ENCODE results near the gene UQCRH. TPM values are rescaled to one million over a fixed set of nuclear protein-coding genes. Genes with fewer than 3 reads are reported as not detected.
A peak's percentile ranks its signal among the peaks of the same experiment; 100 is the strongest.

UQCRH gene
- total RNA-seq, 4 donors from 2014 or later, result 329 to 618 (median 564) TPM

DNA sequence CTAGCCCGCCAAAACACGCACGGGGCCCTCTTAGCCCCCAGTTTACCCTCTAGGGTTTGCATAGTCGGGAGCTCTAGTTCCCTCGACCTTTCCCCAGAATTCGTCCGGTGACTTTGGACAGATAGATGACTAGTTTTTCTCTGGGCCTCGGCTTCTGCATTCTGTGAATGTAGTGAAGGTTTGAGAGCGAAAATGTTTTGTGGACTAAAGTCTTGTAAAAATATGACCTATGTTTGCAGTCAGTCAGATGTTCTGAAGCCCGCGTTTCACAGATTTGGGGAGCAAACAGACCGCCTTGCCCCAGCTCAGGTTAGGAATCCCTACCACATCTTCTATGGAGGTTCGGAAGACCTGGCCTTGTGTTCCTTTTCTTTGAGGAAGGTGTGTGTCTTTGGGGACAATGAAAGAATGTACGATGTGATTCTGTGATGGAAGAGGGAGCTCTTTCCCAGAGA lies 401 bp downstream of the UQCRH start:
- WGBS, 2 donors, result 1% methylated on average over 13 to 14 of the region's 14 CpGs

DNA sequence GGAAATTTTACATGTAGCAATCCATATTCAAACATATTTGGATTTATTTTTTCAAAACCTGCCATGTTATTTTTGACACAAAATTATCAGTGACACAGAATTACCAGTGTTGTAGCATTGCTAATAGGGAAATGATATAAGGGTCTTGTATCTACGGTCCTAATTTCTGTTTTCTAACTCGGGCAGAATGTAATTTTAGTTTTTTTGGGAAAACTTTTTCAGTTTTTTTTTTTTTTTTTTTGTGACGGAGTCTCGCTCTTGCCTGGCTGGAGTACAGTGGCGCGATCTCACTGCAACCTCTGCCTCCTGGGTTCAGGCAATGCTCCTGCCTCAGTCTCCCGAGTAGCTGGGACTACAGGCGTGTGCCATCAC lies 2.6 kb downstream of the UQCRH start:
- TF ChIP-seq POLR2A (IDR thresholded peaks at IDR 0.05), result no peak
- TF ChIP-seq, protein P1, sequence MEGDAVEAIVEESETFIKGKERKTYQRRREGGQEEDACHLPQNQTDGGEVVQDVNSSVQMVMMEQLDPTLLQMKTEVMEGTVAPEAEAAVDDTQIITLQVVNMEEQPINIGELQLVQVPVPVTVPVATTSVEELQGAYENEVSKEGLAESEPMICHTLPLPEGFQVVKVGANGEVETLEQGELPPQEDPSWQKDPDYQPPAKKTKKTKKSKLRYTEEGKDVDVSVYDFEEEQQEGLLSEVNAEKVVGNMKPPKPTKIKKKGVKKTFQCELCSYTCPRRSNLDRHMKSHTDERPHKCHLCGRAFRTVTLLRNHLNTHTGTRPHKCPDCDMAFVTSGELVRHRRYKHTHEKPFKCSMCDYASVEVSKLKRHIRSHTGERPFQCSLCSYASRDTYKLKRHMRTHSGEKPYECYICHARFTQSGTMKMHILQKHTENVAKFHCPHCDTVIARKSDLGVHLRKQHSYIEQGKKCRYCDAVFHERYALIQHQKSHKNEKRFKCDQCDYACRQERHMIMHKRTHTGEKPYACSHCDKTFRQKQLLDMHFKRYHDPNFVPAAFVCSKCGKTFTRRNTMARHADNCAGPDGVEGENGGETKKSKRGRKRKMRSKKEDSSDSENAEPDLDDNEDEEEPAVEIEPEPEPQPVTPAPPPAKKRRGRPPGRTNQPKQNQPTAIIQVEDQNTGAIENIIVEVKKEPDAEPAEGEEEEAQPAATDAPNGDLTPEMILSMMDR (IDR thresholded peaks at IDR 0.05), result no peak
- peaks cover 22 to 50% (median 34%) of the 10 kb centered on the region in 3 donors for H3K4me1 ChIP-seq
- no peak for DNase-seq
- H3K36me3 ChIP-seq, result peaks cover 10 to 39% (median 14%) of the 10 kb centered on the region in 3 donors
- H3K27ac ChIP-seq, result no peak overlapping the region
- H3K4me3 ChIP-seq, result no peak overlapping the region
- WGBS, 2 donors, result 79 to 90% methylated on average over 8 of the region's 8 CpGs
- no peaks in the 10 kb centered on the region for H3K27me3 ChIP-seq
- H3K9me3 ChIP-seq, result no peaks in the 10 kb centered on the region
- intact Hi-C loops (cut with DNase I), result no loop called here

More for the DNA sequence above, 401 bp downstream of the UQCRH start:
- DNase-seq, result no peak
- Histone ChIP-seq H3K4me3 (peak overlapping the region; percentile 78 to 97 (median 84)), H3K27me3 (no peaks in the 10 kb centered on the region), H3K4me1 (peaks cover 26 to 72% (median 43%) of the 10 kb centered on the region in 3 donors), H3K9me3 (no peaks in the 10 kb centered on the region), H3K27ac (peak overlapping the region; percentile 97 to 99 (median 98)), H3K36me3 (peaks cover 0 to 16% (median 0%) of the 10 kb centered on the region in 3 donors)
- TF ChIP-seq, protein P1 (IDR thresholded peaks at IDR 0.05), result no peak
- TF ChIP-seq POLR2A (IDR thresholded peaks at IDR 0.05), result no peak
- intact Hi-C loops (cut with DNase I), result loop anchor here (5.0 kb wide), 1 partner anchor 38 kb away; the partner anchor contains the start of gene NSUN4

DNA sequence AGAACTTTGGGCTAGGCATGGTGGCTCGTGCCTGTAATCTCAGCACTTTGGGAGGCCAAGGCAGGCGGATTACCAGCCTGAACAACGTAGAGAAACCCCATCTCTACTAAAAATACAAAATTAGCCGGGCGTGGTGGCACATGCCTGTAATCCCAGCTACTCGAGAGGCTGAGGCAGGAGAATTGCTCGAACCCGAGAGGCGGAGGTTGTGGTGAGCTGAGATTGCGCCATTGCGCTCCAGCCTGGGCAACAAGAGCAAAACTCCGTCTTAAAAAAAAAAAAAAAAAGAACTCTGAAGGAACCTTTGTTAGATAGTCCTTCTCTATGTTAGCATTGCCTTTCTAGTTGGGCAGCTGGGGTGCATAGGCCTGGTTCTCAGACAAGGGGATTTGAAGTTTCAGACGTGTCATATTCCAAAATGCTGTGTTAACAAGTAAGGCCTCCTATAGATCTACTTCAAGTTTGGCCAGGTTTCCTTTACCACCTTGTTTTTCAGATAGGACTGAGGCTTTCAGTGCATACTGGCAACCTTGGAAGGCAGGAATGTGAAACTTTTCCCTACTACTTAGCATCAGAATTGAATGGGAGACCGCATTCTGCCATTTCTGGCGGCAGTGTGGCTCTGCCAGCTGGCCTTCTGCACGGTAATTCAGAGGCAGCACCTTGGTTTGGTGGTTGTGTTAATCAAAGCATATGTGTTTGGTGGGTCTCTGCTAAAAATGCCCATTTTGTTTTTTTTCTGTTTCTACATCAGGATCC lies 6.1 kb downstream of the UQCRH start:
- intact Hi-C loops (cut with DNase I), result no loop called here
- DNase-seq, result no peak
- WGBS, 2 donors, result 85 to 91% methylated on average over 16 of the region's 16 CpGs
- no peaks in the 10 kb centered on the region for H3K27me3 ChIP-seq
- H3K9me3 ChIP-seq, result no peaks in the 10 kb centered on the region
- TF ChIP-seq, protein P1 (IDR thresholded peaks at IDR 0.05), result no peak
- TF ChIP-seq POLR2A (IDR thresholded peaks at IDR 0.05), result no peak
- peaks cover 18 to 38% (median 27%) of the 10 kb centered on the region in 3 donors for H3K4me1 ChIP-seq
- no peak overlapping the region for H3K4me3 ChIP-seq
- H3K27ac ChIP-seq, result no peak overlapping the region
- peaks cover 28 to 73% (median 41%) of the 10 kb centered on the region in 3 donors for H3K36me3 ChIP-seq

DNA sequence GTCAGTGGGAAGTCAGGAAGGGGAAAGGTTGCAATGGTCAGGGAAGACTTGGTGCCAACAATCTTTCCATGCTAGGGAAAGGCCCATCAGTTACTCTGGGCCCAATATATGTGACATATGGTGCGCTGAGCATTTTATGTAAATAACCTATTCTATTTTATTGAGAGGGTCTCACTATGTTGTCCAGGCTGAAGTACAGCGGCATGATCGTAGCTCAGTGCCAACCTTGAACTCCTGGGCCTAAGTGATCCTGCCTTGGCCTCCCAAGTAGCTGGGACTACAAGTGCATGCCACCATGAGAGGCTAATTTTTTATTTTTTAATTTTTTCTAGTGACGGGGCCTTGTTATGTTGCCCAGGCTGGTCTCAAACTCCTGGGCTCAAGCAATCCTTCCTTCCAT lies 6.8 kb downstream of the UQCRH start:
- intact Hi-C loops (cut with DNase I), result no loop called here
- H3K4me1 ChIP-seq, result peaks cover 10 to 30% (median 20%) of the 10 kb centered on the region in 3 donors
- peaks cover 28 to 81% (median 45%) of the 10 kb centered on the region in 3 donors for H3K36me3 ChIP-seq
- whole genome bisulfite sequencing, 2 donors, result 96 to 100% methylated on average over 4 of the region's 4 CpGs
- no peak overlapping the region for H3K4me3 ChIP-seq
- no peak overlapping the region for H3K27ac ChIP-seq
- H3K9me3 ChIP-seq, result no peaks in the 10 kb centered on the region
- TF ChIP-seq, protein P1 (IDR thresholded peaks at IDR 0.05), result no peak
- no peak for TF ChIP-seq POLR2A (IDR thresholded peaks at IDR 0.05)
- no peak for DNase-seq
- H3K27me3 ChIP-seq, result no peaks in the 10 kb centered on the region

DNA sequence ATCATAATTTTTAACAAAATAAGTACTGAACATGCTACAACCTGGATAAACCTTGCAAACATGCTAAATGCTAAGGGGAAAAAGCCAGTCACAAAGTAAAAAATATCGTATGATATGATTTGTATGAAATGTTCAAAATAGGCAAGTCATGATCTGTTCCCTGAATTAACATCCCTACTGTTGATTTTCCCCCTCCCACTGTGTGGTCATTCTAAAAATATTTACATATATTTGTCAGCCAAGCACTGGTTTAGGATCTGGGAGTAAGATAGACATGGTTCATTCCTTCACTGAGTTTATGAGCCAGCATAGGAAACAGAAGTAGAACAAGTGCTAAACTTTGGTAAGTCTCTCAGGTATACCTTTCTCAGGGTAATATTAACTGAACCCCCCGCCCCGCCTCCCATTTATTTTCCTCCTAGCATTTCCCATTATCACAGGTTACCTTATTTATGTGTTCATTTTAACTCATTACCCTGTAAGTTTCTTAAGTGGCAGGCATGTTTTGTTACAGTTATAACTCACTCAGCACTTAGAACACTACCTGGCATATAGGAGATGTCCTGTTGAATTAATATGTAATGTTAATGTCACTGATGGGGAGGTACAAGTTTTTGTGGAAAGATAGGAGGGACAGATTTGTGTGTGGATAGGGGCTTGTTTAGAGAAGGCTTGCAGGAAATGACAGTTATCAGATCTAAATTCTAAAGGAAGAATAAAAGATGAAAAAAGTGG lies 12.3 kb downstream of the UQCRH start:
- Histone ChIP-seq H3K4me3 (no peak overlapping the region), H3K27me3 (no peaks in the 10 kb centered on the region), H3K9me3 (no peaks in the 10 kb centered on the region), H3K4me1 (no peaks in the 10 kb centered on the region), H3K36me3 (peaks cover 18 to 76% (median 34%) of the 10 kb centered on the region in 3 donors), H3K27ac (no peak overlapping the region)
- intact Hi-C loops (cut with DNase I), result no loop called here
- DNase-seq, result no peak
- WGBS, 2 donors, result 76 to 82% methylated on average over 3 of the region's 3 CpGs
- TF ChIP-seq, protein P1 (IDR thresholded peaks at IDR 0.05), result no peak
- TF ChIP-seq POLR2A (IDR thresholded peaks at IDR 0.05), result no peak
